Stimulated activated CD4-positive, alpha-beta T cell treated with anti-CD3 and anti-CD28 coated beads, Interleukin-15, amount 100 ng/mL, for 24 hours (primary cell): ENCODE results near the gene RAB1B.
"Not testable (repeated sequence)": the region's sequence is repeated elsewhere in the genome, so short reads cannot be mapped to it uniquely, and the experiment has no call there.

Source experiments
- DNase-seq: peaks from one replicate; pipeline ENCODE4 v3.0.0-alpha.2; 2020

RAB1B gene

DNA sequence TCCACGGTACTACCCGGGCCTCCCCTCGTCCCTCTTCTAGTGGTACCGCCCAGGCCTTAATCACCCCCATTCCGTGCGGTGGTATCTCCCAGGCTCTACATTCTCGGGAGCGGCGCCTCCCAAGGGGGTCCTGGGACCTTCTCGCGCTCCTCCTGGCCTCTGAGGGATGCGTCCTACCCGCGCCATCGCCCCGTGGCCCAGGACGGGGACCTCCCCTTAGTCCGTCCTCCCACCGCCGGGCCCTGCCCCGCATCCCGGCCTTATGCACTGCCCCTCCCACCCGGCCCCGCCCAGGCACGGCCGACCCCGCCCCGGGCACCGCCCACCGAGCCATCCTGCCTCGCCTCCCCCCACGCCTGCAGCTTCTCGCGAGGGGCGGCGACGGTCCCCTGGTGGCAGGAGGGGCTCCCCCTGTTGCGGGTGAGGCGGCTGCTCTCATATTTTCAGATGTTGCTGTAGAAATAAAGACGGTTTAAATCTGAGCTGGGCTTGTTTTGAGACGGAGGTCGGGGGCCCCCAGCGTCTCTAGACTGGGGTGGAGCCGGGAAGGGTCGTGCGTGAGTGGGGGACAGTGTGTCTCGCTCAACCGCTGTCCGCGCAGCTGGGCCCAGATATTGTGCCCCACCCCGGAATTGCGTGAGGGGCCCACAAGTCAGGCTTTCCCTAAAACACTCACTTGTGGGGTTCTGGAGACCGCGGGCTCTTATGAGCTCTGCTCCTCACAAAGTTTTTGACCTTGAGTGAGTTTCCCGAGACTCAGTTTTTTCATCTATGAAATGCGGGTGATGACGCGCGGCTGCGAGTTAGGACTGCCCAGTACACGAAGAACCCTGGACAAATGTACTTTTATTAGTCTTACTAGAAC is 828 bp upstream of the RAB1B start:
- peak; percentile 89 for DNase-seq

- peak; percentile 34 for DNase-seq
Measured at GRCh38 chr11:66268952-66269905, 790 bp downstream of the RAB1B start.

- DNase-seq, result no peak
Measured at GRCh38 chr11:66271816-66272215, 3.4 kb downstream of the RAB1B start.

DNA sequence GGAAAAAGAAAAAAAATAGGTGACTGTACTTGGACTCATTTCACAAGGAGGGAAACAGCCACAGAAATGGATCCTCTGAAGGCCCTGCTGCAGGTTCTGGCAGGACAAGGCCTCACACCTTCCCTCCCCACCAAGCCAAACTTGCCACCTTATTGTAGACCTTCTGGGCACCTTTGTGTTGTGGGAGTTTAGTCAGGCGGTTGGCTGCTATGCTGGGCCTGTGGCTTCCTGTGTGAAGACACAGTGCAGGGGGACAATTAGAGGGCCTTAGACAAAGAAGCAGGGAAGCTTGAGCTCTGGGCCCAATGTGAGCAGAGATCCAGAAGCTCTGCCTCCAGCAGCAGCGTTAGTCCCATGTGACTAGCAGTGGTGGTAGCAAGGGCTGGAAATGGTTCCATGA is 4.2 kb downstream of the RAB1B start:
- DNase-seq, result no peak

DNA sequence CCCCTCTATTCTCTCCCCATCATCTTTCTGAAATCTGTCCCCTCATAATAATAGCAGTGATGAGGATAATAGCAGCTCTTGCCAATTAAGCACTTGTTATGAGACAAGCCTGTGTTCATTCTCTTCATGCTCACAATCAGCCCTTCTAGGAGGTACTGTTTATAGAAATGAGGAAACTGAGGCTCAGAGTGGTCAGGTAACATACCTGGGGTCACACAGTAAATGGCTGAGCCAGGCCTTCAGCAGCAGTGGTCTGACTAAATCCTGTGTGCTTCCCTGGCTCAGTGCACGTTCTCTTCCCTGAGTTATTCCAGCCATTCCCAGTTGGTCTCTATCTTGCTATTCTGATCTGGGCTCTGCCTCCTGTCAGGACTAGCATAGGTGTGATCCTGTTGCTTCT is 5.8 kb downstream of the RAB1B start:
- DNase-seq, result no peak

DNA sequence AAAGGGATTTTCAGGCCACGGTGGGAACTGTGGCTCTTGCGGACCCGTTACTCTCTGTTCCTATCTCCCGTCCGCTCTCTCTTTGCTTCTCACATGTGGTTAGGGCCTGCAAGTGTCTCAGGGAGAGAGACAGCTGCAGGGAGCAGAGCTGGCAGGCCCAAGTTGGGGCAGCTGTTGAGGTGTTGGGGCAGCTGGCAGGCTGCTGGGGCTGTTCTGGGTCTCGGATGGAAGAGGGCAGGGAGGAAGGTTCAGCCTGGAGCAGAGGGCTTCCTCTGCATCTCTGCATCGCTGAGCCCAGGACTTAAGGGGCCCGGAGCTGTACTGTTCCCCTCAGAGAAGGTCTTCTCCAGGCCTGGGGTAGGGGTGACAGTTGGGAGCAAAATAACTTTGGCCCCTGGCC is 7.0 kb downstream of the RAB1B start:
- DNase-seq, result no peak

DNA sequence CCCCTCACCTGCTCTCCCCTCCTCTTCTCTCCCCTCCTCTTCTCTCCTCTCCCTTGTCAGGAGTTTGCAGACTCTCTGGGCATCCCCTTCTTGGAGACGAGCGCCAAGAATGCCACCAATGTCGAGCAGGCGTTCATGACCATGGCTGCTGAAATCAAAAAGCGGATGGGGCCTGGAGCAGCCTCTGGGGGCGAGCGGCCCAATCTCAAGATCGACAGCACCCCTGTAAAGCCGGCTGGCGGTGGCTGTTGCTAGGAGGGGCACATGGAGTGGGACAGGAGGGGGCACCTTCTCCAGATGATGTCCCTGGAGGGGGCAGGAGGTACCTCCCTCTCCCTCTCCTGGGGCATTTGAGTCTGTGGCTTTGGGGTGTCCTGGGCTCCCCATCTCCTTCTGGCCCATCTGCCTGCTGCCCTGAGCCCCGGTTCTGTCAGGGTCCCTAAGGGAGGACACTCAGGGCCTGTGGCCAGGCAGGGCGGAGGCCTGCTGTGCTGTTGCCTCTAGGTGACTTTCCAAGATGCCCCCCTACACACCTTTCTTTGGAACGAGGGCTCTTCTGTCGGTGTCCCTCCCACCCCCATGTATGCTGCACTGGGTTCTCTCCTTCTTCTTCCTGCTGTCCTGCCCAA is 7.7 kb downstream of the RAB1B start:
- DNase-seq, result no peak

DNA sequence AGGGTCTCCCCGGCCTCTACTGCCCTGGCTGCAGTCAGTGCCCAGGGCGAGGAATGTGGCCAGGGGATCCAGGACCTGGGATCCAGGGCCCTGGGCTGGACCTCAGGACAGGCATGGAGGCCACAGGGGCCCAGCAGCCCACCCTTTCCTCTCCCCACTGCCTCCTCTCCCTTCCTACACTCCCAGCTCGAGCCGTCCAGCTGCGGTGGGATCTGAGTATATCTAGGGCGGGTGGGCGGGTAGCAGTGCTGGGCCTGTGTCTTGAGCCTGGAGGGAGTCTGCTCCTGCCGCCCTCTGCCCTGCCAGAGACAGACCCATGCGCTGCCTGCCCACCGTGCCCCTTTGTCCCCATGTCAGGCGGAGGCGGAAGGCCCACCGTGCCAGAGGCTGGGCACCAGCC is 8.2 kb downstream of the RAB1B start:
- not testable (repeated sequence) for DNase-seq

DNA sequence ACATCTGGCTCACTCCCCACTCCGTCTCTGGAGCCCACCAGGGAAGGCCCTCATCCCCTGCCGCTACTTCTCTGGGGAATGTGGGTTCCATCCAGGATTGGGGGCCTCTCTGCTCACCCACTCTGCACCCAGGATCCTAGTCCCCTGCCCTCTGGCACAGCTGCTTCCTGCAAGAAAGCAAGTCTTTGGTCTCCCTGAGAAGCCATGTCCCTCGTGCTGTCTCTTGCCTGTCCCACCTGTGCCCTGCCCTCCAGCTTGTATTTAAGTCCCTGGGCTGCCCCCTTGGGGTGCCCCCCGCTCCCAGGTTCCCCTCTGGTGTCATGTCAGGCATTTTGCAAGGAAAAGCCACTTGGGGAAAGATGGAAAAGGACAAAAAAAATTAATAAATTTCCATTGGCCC is 8.6 kb downstream of the RAB1B start:
- DNase-seq, result not testable (repeated sequence)

- peak; percentile 64 for DNase-seq
Measured at GRCh38 chr11:66277471-66278362, 9.3 kb downstream of the RAB1B start, which contains the start of gene CNIH2. CNIH2 (plus strand) TSS chr11:66278175; CDS start chr11:66278457, 282 bp downstream.

DNA sequence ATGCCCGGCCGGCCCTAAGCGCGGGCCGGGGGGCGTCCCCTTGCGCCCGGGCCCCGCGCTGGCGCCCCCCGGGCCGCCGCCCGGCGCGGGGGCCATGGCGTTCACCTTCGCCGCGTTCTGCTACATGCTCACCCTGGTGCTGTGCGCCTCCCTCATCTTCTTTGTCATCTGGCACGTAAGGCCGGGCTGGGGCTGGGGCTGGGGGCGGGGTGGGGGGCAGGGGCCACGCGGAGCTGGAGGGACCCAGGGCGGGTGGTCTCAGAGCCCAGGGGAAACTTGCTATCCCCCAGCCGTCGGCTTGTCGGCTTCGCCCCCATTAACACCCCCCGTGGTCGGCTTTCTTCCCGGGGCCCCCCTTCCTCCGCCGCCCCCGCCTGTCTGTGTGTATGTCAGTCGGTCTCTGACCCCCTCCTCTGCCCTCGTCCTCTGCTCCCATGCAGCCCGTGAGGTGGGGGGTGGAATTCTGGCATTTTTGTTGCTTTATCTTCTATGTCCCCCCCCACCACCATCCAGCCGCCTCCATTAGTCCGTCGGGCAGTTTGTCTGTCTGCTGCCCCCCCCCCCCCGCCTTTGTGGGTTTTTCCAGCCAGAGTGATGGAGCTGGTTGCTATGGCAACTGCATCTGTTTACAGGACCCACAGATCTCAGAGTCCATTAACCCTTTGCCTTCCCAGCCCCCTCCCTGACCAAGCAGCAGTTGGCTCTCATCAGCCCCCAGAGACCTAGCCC is 10.1 kb downstream of the RAB1B start:
- DNase-seq, result no peak

DNA sequence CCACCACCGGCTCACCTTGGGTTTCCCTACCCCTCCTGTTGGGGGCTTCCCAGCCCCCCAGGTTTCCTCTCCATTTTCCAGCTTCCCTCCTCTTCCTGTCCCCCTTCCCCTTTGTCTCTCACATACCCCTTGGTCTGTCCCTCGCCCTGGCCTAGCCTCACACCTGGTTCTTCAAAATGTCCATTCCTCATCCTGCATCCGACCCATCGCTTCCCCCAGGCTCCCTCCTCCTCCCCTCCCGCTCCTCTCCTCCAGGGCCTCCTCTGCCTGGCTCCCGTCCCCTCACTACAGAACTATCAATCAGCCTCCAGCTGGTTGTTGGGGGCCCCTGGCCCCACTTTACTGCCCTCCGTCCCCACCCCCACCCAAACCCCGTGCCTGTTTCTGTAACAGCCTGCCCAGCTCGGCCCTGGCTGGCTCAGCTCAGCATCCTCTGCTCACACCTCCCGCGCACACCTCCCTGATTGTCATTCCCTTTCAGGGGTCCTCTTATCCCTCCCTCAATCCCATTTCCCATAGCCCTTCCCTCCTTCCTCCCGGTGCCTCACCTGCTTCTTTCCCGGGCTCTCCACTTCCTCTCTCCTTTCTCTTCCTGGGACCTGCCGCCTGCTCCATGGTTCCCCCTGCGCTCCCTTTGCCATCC is 10.8 kb downstream of the RAB1B start:
- no peak for DNase-seq

- no peak for DNase-seq
Measured at GRCh38 chr11:66280428-66280827, 12.0 kb downstream of the RAB1B start.

GRCh38 chr11:66281001-66281400 is 12.6 kb downstream of the RAB1B start:
- DNase-seq, result no peak

DNA sequence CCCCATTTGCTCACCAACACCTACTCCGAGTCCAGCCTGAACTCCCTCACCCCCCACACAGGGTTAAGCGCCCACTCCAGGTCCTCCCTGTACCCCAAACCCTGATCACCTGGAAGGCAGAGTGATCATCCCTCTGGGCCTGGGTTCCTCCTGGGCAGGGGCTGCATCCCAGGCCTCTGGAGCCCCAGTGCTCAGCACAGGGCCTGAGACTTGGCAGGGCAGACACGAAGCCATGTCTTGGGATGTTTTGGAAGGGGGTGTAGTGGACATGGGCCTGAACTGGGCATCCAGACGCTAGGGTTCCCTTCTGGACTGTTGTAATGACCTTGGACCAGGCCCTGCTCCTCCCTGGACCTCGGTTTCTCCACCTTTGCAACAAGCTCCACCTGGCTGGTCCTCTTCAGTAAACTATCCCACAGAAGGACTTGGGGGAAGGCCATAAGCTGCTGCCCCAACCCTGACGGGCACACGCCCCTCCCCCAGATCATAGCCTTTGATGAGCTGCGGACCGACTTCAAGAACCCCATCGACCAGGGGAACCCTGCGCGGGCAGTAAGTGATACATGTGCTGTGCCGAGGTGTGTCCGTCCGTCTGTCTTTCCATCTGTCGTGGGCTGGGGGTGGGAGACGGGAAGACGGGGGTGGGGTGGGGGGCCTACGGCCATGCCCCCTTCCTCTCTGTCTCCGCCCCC is 13.5 kb downstream of the RAB1B start:
- no peak for DNase-seq

- DNase-seq, result peak; percentile 99
Measured at GRCh38 chr11:66282468-66283455, 14.3 kb downstream of the RAB1B start.

- DNase-seq, result no peak
Measured at GRCh38 chr11:66283461-66284105, 15.1 kb downstream of the RAB1B start.

DNA sequence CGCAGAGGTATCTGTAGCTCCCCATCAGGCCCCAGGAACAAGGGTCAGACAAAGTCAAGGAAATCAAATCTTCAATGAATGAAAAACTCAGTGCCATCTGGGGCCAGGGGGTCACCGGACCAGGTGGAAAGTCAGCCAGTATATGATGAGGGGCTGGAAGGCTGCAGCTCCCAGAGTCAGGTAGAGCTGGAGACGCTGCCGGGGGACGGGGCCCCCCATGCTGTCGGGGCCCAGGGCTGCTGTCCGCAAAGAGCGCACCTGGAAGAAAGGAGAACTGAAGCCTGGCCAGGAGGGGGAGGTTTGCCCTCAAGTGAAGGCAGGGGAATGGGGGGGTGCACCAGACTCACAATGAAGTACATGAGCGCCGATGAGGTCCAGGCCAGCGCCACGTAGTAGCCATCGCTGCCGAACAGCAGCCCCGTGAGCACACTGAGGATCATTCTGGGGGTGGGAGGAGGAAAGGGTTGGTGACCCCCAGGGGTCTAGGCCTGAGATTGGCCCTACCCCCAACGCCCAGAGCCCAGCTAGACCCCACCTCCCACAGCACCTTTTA is 16.2 kb downstream of the RAB1B start:
- no peak for DNase-seq
